H9 (cell line): ENCODE results near the gene ADGRD1. TPM values are rescaled to one million over a fixed set of nuclear protein-coding genes. Genes with fewer than 3 reads are reported as not detected.

Experiments used
- DNase-seq: peaks from one replicate; pipeline ENCODE4 v3.0.0-alpha.2; 2017
- H2AFZ ChIP-seq: one replicate; pipeline ENCODE4 v1.6.1; 2013; ENCODE audit warnings: mild to moderate bottlenecking, low read length, control low read depth, moderate library complexity
- H2AK5ac ChIP-seq: 2 replicates; pipeline ENCODE4 v1.6.1; 2013; ENCODE audit warnings: low read length, control low read depth, mixed read lengths; ENCODE audit not compliant: insufficient read length
- H2BK120ac ChIP-seq: one replicate; pipeline ENCODE4 v1.6.1; 2013; ENCODE audit warnings: low read depth, mild to moderate bottlenecking, low read length, control low read depth, inconsistent platforms; ENCODE audit not compliant: poor library complexity, severe bottlenecking
- H2BK12ac ChIP-seq: 2 replicates; pipeline ENCODE4 v1.6.1; 2013; ENCODE audit warnings: low read length, control low read depth, mixed read lengths, low read depth; ENCODE audit not compliant: insufficient read length
- H2BK15ac ChIP-seq: 2 replicates; pipeline ENCODE4 v1.6.1; 2013; ENCODE audit warnings: low read depth, low read length, control low read depth
- H2BK20ac ChIP-seq: one replicate; pipeline ENCODE4 v1.6.1; 2013; ENCODE audit warnings: low read depth, mild to moderate bottlenecking, low read length, control low read depth, inconsistent platforms; ENCODE audit not compliant: poor library complexity, severe bottlenecking
- H2BK5ac ChIP-seq: 2 replicates; pipeline ENCODE4 v1.6.1; 2013; ENCODE audit warnings: low read length, control low read depth, mixed read lengths; ENCODE audit not compliant: insufficient read length
- H3K14ac ChIP-seq: 2 replicates; pipeline ENCODE4 v1.6.1; 2013; ENCODE audit warnings: low read length, control low read depth; ENCODE audit not compliant: insufficient read depth
- H3K18ac ChIP-seq: 2 replicates; pipeline ENCODE4 v1.6.1; 2013; ENCODE audit warnings: low read depth, mild to moderate bottlenecking, mixed read lengths, low read length, control low read depth; ENCODE audit not compliant: insufficient read length
- H3K23ac ChIP-seq: 2 replicates; pipeline ENCODE4 v1.6.1; 2013; ENCODE audit warnings: low read length, control low read depth, mixed read lengths, low read depth; ENCODE audit not compliant: insufficient read length
- H3K23me2 ChIP-seq: 2 replicates; pipeline ENCODE4 v1.6.1; 2013; ENCODE audit warnings: low read depth, mild to moderate bottlenecking, mixed read lengths, low read length, control low read depth; ENCODE audit not compliant: insufficient read length, poor library complexity, severe bottlenecking
- H3K27ac ChIP-seq: 2 replicates; pipeline ENCODE4 v1.5.1; 2013; ENCODE audit warnings: low read length, control low read depth, mixed read lengths, low read depth; ENCODE audit not compliant: insufficient read length
- H3K27me3 ChIP-seq: 2 replicates; pipeline ENCODE4 v1.6.1; 2013; ENCODE audit warnings: low read length, control low read depth, inconsistent platforms; ENCODE audit not compliant: insufficient read depth
- H3K4ac ChIP-seq: 2 replicates; pipeline ENCODE4 v1.6.1; 2013; ENCODE audit warnings: low read depth, mild to moderate bottlenecking, control low read depth, inconsistent platforms, low read length, moderate library complexity
- H3K4me1 ChIP-seq: 2 replicates; pipeline ENCODE4 v1.6.1; 2013; ENCODE audit warnings: low read length, control low read depth, inconsistent platforms; ENCODE audit not compliant: insufficient read depth
- H3K4me2 ChIP-seq: 2 replicates; pipeline ENCODE4 v1.6.1; 2013; ENCODE audit warnings: low read length, control low read depth, mixed read lengths; ENCODE audit not compliant: insufficient read length, insufficient read depth
- H3K56ac ChIP-seq: 2 replicates; pipeline ENCODE4 v1.6.1; 2013; ENCODE audit warnings: low read depth, mild to moderate bottlenecking, mixed read lengths, low read length, control low read depth; ENCODE audit not compliant: insufficient read length
- H3K79me1 ChIP-seq: 2 replicates; pipeline ENCODE4 v1.6.1; 2013; ENCODE audit warnings: low read depth, mild to moderate bottlenecking, moderate library complexity, low read length, control low read depth, inconsistent platforms; ENCODE audit not compliant: insufficient read depth, poor library complexity, severe bottlenecking
- H3K79me2 ChIP-seq: 2 replicates; pipeline ENCODE4 v1.6.1; 2013; ENCODE audit warnings: low read length, control low read depth, inconsistent platforms; ENCODE audit not compliant: insufficient read depth
- H3K9ac ChIP-seq: 2 replicates; pipeline ENCODE4 v1.6.1; 2013; ENCODE audit warnings: low read length, control low read depth, mixed read lengths; ENCODE audit not compliant: insufficient read length; ENCODE audit errors: extremely low read depth
- H3K9me3 ChIP-seq: one replicate; pipeline ENCODE4 v1.6.1; 2013; ENCODE audit warnings: low read depth, low read length, inconsistent platforms; ENCODE audit not compliant: control insufficient read depth
- H3T11ph ChIP-seq: one replicate; pipeline ENCODE4 v1.6.1; 2013; ENCODE audit warnings: mild to moderate bottlenecking, low read length, control low read depth, inconsistent platforms
- H4K20me1 ChIP-seq: one replicate; pipeline ENCODE4 v1.6.1; 2013; ENCODE audit not compliant: control insufficient read depth, insufficient read length, insufficient read depth
- H4K5ac ChIP-seq: 2 replicates; pipeline ENCODE4 v1.6.1; 2013; ENCODE audit warnings: low read depth, mild to moderate bottlenecking, mixed read lengths, low read length, control low read depth; ENCODE audit not compliant: insufficient read length
- H4K8ac ChIP-seq: replicated peaks from 2 replicates; pipeline ENCODE4 v1.6.1; 2013; ENCODE audit warnings: low read length, control low read depth, mixed read lengths, low read depth; ENCODE audit not compliant: insufficient read length
- H4K91ac ChIP-seq: 2 replicates; pipeline ENCODE4 v1.6.1; 2013; ENCODE audit warnings: low read depth, mild to moderate bottlenecking, moderate library complexity, mixed read lengths, low read length, control low read depth; ENCODE audit not compliant: insufficient read length
- H3K27ac Mint-ChIP-seq, 3 experiments: 2 replicates in 2 of 3; 3 replicates in 1 of 3; pipeline ENCODE4 v1.8.0; 2020 to 2021; ENCODE audit warnings: mixed read lengths in 3 of 3, mild to moderate bottlenecking in 1 of 3, moderate library complexity in 1 of 3
- H3K27me3 Mint-ChIP-seq: 2 replicates; pipeline ENCODE4 v1.8.0; 2021; ENCODE audit warnings: low read depth, mild to moderate bottlenecking, moderate library complexity, mixed read lengths
- H3K36me3 Mint-ChIP-seq, 3 experiments: 2 replicates in 2 of 3; 3 replicates in 1 of 3; pipeline ENCODE4 v1.8.0; 2020 to 2021; ENCODE audit warnings: low read depth in 3 of 3, mixed read lengths in 3 of 3; ENCODE audit not compliant: insufficient read depth in 1 of 3
- H3K4me1 Mint-ChIP-seq, 2 experiments: 2 replicates each; pipeline ENCODE4 v1.8.0; 2020; ENCODE audit warnings: mixed read lengths in 2 of 2
- H3K4me3 Mint-ChIP-seq, 2 experiments: 2 replicates in 1 of 2; 3 replicates in 1 of 2; pipeline ENCODE4 v1.8.0; 2020 to 2021; ENCODE audit warnings: mild to moderate bottlenecking in 2 of 2, mixed read lengths in 2 of 2, moderate library complexity in 1 of 2
- H3K9me3 Mint-ChIP-seq, 2 experiments: 2 replicates in 1 of 2; 3 replicates in 1 of 2; pipeline ENCODE4 v1.8.0; 2020; ENCODE audit warnings: mild to moderate bottlenecking in 2 of 2, mixed read lengths in 2 of 2, moderate library complexity in 1 of 2
- CTCF ChIP-seq: fragments of 200-600 bp; sonication (generic); conservative IDR thresholded peaks from 3 replicates; pipeline ENCODE4 v1.8.0; 2021; ENCODE audit warnings: antibody characterized with exemption, mild to moderate bottlenecking
- WGBS: extraction: QIAGEN DNeasy Blood & Tissue Kit; methylation state at CpG from one replicate; pipeline ENCODE4 v1.1.7; 2013; ENCODE audit warnings: missing lambda C conversion rate, low lambda C conversion rate, mixed read lengths; ENCODE audit not compliant: insufficient read length; ENCODE audit errors: extremely low coverage; 5-methylcytosine and 5-hydroxymethylcytosine counted together
- total RNA-seq: library from RNA; stranded (reverse); gene quantifications from 2 replicates; pipeline ENCODE4 v1.2.1, GENCODE V29; 2021

Gene ADGRD1
- total RNA-seq, 1 experiment from 2014 or later: 0.52 TPM

GRCh38 chr12:131133994-131134393 lies 180.3 kb downstream of the ADGRD1 start:
- Histone ChIP-seq H3K9ac (no peak overlapping the region), H4K5ac (no peak overlapping the region), H3K56ac (no peak overlapping the region), H2BK5ac (no peak overlapping the region), H3K14ac (no peak overlapping the region), H3K18ac (no peak overlapping the region), H2BK20ac (no peak overlapping the region), H2AK5ac (no peak overlapping the region), H3K4ac (no peak overlapping the region), H2BK120ac (no peak overlapping the region), H3T11ph (no peak overlapping the region), H3K4me1 (no peaks in the 10 kb centered on the region), H3K4me2 (no peak overlapping the region), H3K79me1 (no peaks in the 10 kb centered on the region), H3K79me2 (no peaks in the 10 kb centered on the region), H2BK12ac (no peak overlapping the region), H3K27ac (no peak overlapping the region), H4K20me1 (no peaks in the 10 kb centered on the region), H3K23me2 (no peaks in the 10 kb centered on the region), H4K91ac (no peak overlapping the region), H2BK15ac (no peak overlapping the region), H3K23ac (no peak overlapping the region), H3K27me3 (no peaks in the 10 kb centered on the region), H2AFZ (no peak overlapping the region), H4K8ac (no peak overlapping the region), H3K9me3 (no peaks in the 10 kb centered on the region)
- H3K27me3 Mint-ChIP-seq: peaks cover 17% of the 10 kb centered on the region
- peak overlapping the region in 1 of 3 experiments; percentile 86; a peak in 1 of 7 replicates for H3K27ac Mint-ChIP-seq
- H3K4me3 Mint-ChIP-seq: no peak overlapping the region
- peaks cover 0 to 2% of the 10 kb centered on the region in 2 experiments; a peak in 1 of 5 replicates for H3K9me3 Mint-ChIP-seq
- H3K36me3 Mint-ChIP-seq: no peaks in the 10 kb centered on the region; a peak in 1 of 7 replicates
- DNase-seq: peak; percentile 8
- TF ChIP-seq CTCF: no peak
- WGBS: no CpG with 5 or more reads among the region's 5 CpGs
- peaks cover 0 to 7% of the 10 kb centered on the region in 2 experiments; a peak in 2 of 4 replicates for H3K4me1 Mint-ChIP-seq
